GM12891 (cell line): Measurements from ENCODE around the gene FGF18.

Experiments
- PAX5 ChIP-seq: IDR thresholded peaks from 2 replicates; pipeline ENCODE4 v1.6.1; 2011; ENCODE audit warnings: low read length, moderate library complexity, mild to moderate bottlenecking; ENCODE audit not compliant: insufficient read depth, severe bottlenecking
- POLR2A ChIP-seq: IDR thresholded peaks from 2 replicates; pipeline ENCODE4 v1.6.1; 2011; ENCODE audit warnings: low read depth, low read length, control low read depth
- POLR2AphosphoS5 ChIP-seq: IDR thresholded peaks from 2 replicates; pipeline ENCODE4 v1.6.1; 2011; ENCODE audit warnings: low read depth, low read length, control low read depth

DNA sequence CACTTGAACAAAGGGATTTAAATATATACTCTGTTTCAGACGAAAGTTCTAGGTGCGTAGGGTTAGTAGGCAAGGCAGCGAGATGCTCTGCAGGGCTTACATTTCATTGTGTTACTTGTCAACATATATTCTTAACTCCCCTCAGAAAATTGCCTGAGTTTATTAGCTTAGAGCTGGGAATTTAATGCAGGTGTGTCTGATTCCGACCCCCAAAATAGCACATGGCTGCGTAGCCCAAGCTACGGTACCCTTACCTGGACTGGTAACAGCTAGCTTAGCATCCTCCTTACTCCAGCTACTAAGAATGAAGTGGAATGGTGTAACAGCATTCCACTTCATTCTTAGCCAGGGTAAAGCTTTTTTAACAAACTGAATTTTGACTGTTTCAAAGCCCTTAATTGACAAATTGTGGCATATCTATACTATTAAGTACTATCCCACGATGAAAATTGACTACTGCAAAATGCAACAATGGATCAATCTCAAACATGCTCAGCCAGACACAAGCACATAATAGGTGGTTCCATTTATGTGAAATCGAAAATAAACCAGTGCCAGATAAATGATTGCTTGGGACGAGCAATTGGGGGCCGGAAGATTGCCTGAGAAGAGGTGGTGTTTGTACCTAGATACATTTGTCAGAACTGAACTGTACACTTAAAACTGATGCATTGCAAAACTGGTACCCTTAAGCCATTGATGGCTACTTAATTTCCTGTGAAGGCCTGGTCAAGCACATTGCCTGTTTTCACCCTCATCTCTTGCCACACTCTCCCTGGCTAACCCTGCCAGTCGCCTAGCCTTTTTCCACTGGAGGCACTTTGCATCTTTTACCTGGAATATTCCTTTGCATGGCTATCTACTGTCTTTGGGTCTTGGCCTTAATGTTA lies 3.0 kb upstream of the FGF18 start:
- TF ChIP-seq POLR2A (no peak), POLR2AphosphoS5 (no peak), PAX5 (no peak)
